CD4-positive, alpha-beta memory T cell (primary cell): ENCODE measurements around the gene C2CD4C. TPM values are rescaled to one million over a fixed set of nuclear protein-coding genes. Genes with fewer than 3 reads are reported as not detected.

Experiments used
- CTCF ChIA-PET: fragments of 350-600 bp; sonication (Branson Sonifier 250); formaldehyde crosslinking; loops from one replicate; lab custom pipeline; 2021; ENCODE audit warnings: inconsistent platforms; ENCODE audit not compliant: partially characterized antibody; lab: Charles Lee
- POLR2A ChIA-PET: fragments of 350-600 bp; sonication (Branson Sonifier 250); formaldehyde crosslinking; loops from one replicate; lab custom pipeline; 2021; ENCODE audit not compliant: partially characterized antibody; lab: Charles Lee
- DNase-seq, 5 donors: peaks; one replicate each; pipeline versions ENCODE4 v3.0.0 to v3.0.0-alpha.2; 2020 to 2022; ENCODE audit warnings: mixed read lengths in 1 of 5
- H3K27ac ChIP-seq: one replicate; pipeline ENCODE4 v1.7.0; 2013; ENCODE audit warnings: low read depth, low read length
- H3K27me3 ChIP-seq: 2 replicates; pipeline ENCODE4 v1.7.0; 2013; ENCODE audit warnings: mild to moderate bottlenecking, low read length, moderate library complexity; ENCODE audit not compliant: insufficient read depth
- H3K36me3 ChIP-seq: 2 replicates; pipeline ENCODE4 v1.7.0; 2013; ENCODE audit warnings: mild to moderate bottlenecking, low read length, moderate library complexity; ENCODE audit not compliant: insufficient read depth
- H3K4me1 ChIP-seq: 2 replicates; pipeline ENCODE4 v1.7.0; 2013; ENCODE audit warnings: mild to moderate bottlenecking, low read length, moderate library complexity; ENCODE audit not compliant: insufficient read depth
- H3K4me3 ChIP-seq, 2 donors: one replicate each; pipeline ENCODE4 v1.7.0; 2013; ENCODE audit warnings: low read length in 2 of 2, mild to moderate bottlenecking in 1 of 2
- H3K9me3 ChIP-seq, 2 donors: one replicate each; pipeline ENCODE4 v1.7.0; 2013; ENCODE audit warnings: low read length in 2 of 2, control low read depth in 1 of 2; ENCODE audit not compliant: control insufficient read depth in 1 of 2
- H3K27ac Mint-ChIP-seq, 7 donors: one replicate each; pipeline ENCODE4 v1.8.0; 2020 to 2021; ENCODE audit warnings: mixed read lengths in 7 of 7, mild to moderate bottlenecking in 6 of 7, inconsistent platforms in 3 of 7, moderate library complexity in 3 of 7
- H3K27me3 Mint-ChIP-seq, 2 donors: one replicate each; pipeline ENCODE4 v1.8.0; 2020 to 2021; ENCODE audit warnings: mixed read lengths in 2 of 2
- H3K36me3 Mint-ChIP-seq, 2 donors: one replicate each; pipeline ENCODE4 v1.8.0; 2020 to 2021; ENCODE audit warnings: mixed read lengths in 2 of 2, inconsistent platforms in 1 of 2, mild to moderate bottlenecking in 1 of 2
- H3K4me1 Mint-ChIP-seq, 4 donors: one replicate each; pipeline ENCODE4 v1.8.0; 2020 to 2021; ENCODE audit warnings: mixed read lengths in 4 of 4, mild to moderate bottlenecking in 1 of 4
- H3K4me3 Mint-ChIP-seq, 8 donors: one replicate each; pipeline ENCODE4 v1.8.0; 2020 to 2021; ENCODE audit warnings: mixed read lengths in 8 of 8, mild to moderate bottlenecking in 7 of 8, moderate library complexity in 6 of 8, inconsistent platforms in 3 of 8
- H3K9me3 Mint-ChIP-seq, 8 donors: one replicate each; pipeline ENCODE4 v1.8.0; 2020 to 2021; ENCODE audit warnings: mixed read lengths in 8 of 8, mild to moderate bottlenecking in 5 of 8, inconsistent platforms in 3 of 8, moderate library complexity in 1 of 8
- intact Hi-C: fragments of 100-400 bp; cut with micrococcal nuclease; formaldehyde crosslinking; loops from one replicate; pipeline ENCODE4 v1.15.1; 2023
- polyA plus RNA-seq, 2 donors: library from polyadenylated mRNA; unstranded; fragments of 300-500 nt; fragmentation: Illumina TruSeq; gene quantifications; one replicate each; pipeline ENCODE4 v1.2.3, GENCODE V29; 2021
- total RNA-seq, 2 experiments: library from RNA; stranded (reverse); gene quantifications; one replicate each; pipeline ENCODE4 v1.2.3, GENCODE V29; 2021

C2CD4C gene
- total and polyA plus RNA-seq, 4 experiments from 2014 or later, result not detected

DNA sequence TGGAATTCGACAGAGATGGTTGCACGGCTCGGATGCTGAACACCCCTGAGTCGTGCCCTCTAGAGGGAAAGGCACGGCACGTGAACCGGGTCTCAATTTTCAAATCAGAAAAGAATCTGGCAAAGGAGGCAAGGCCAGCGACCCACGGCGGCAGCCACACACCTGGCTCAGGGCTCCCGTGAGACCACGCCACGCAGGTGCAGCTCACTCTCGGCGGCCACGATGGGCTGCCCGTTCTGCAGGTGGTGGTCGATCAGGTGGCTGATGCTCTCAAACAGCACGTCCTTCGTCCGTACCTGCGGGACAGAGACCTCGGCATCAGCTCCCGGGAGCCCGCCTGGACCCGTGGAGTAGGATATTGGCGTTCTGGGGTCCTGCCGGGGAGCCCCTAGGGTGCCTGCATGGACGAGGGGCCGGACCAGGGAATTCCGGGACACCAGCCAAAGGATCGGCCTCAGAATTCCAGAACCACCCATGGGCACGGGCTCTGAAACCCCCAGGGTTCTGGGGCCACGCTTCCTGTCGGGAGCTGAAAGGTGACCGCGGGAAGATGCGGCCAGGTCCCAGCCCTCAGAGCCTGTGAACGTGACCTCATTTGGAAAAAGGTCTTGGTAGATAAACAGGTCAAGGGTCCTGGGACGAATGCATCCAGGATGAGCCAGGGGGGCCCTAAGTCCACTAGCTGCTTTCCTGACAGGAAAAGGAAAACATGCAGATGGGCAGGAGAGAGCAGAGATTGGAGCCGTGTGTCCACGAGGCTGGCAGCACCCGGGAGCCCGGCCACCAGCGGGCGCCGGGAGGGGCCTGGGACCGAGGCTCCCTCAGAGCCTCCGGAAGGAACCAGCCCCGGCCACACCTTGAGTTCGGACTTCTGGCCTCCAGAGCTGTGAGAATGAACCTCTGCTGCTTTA lies 10.1 kb upstream of the C2CD4C start:
- Histone ChIP-seq H3K9me3 (no peaks in the 10 kb centered on the region), H3K27ac (no peak overlapping the region), H3K36me3 (no peaks in the 10 kb centered on the region), H3K27me3 (no peaks in the 10 kb centered on the region), H3K4me1 (no peaks in the 10 kb centered on the region), H3K4me3 (no peak overlapping the region)
- Mint-ChIP-seq H3K4me3 (no peak overlapping the region), H3K9me3 (no peaks in the 10 kb centered on the region), H3K36me3 (no peaks in the 10 kb centered on the region), H3K27me3 (peaks cover 2 to 3% of the 10 kb centered on the region in 2 donors), H3K27ac (no peak overlapping the region), H3K4me1 (no peaks in the 10 kb centered on the region)
- DNase-seq, result no peak
- intact Hi-C loops, result no loop called here
- ChIA-PET POLR2A (no interaction called here), CTCF (no interaction called here)

DNA sequence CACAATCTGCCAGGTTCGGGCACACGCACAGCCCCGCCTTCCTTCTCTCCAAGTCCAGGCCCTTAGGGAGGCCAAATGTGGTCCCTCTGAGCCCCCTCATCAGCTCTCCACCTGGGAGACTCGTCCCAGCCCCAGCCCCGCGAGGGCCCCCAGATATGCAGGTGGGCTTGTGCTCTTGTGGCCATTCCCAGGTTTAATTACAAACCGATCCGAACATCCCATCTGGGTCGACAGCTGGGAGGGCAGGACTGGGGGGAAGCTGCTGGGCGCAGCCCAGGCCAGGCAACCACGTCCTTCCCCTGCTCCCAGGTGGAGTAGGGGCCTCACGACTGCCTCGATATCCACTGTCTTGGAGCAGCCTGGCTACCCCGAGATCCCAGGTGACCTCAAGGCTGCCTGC lies 7.5 kb upstream of the C2CD4C start:
- Mint-ChIP-seq H3K27ac (no peak overlapping the region), H3K4me1 (no peaks in the 10 kb centered on the region), H3K27me3 (peaks cover 0 to 5% of the 10 kb centered on the region in 2 donors), H3K4me3 (no peak overlapping the region), H3K36me3 (no peaks in the 10 kb centered on the region), H3K9me3 (no peaks in the 10 kb centered on the region)
- ChIA-PET CTCF (no interaction called here), POLR2A (no interaction called here)
- intact Hi-C loops, result no loop called here
- Histone ChIP-seq H3K4me1 (no peaks in the 10 kb centered on the region), H3K36me3 (no peaks in the 10 kb centered on the region), H3K27ac (no peak overlapping the region), H3K9me3 (no peaks in the 10 kb centered on the region), H3K27me3 (no peaks in the 10 kb centered on the region), H3K4me3 (no peak overlapping the region)
- no peak for DNase-seq

DNA sequence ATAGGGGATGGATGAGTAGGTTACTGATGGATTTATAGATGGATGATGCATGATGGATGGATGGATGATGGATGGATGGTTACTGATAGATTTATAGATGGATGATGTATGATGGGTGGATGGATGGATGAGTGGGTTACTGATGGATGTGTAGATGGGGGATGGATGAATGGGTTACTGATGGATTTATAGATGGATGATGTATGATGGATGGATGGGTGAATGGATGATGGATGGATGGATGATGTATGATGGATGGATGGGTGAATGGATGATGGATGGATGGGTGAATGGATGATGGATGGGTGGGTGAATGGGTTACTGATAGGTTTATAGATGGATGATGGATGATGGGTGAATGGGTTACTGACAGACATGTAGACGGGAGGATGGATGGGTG lies 6.3 kb upstream of the C2CD4C start:
- POLR2A ChIA-PET, result no interaction called here
- H3K4me1 Mint-ChIP-seq, result no peaks in the 10 kb centered on the region
- no peak overlapping the region for H3K27ac Mint-ChIP-seq
- H3K27me3 ChIP-seq, result no peaks in the 10 kb centered on the region
- no peaks in the 10 kb centered on the region for H3K36me3 ChIP-seq
- no peaks in the 10 kb centered on the region for H3K36me3 Mint-ChIP-seq
- CTCF ChIA-PET, result no interaction called here
- H3K27ac ChIP-seq, result no peak overlapping the region
- H3K27me3 Mint-ChIP-seq, result peaks cover under 1 to 1% of the 10 kb centered on the region in 2 donors
- no peaks in the 10 kb centered on the region for H3K4me1 ChIP-seq
- no peak overlapping the region for H3K4me3 ChIP-seq
- no peak for DNase-seq
- no peaks in the 10 kb centered on the region for H3K9me3 Mint-ChIP-seq
- no peak overlapping the region for H3K4me3 Mint-ChIP-seq
- intact Hi-C loops, result no loop called here
- H3K9me3 ChIP-seq, result no peaks in the 10 kb centered on the region

DNA sequence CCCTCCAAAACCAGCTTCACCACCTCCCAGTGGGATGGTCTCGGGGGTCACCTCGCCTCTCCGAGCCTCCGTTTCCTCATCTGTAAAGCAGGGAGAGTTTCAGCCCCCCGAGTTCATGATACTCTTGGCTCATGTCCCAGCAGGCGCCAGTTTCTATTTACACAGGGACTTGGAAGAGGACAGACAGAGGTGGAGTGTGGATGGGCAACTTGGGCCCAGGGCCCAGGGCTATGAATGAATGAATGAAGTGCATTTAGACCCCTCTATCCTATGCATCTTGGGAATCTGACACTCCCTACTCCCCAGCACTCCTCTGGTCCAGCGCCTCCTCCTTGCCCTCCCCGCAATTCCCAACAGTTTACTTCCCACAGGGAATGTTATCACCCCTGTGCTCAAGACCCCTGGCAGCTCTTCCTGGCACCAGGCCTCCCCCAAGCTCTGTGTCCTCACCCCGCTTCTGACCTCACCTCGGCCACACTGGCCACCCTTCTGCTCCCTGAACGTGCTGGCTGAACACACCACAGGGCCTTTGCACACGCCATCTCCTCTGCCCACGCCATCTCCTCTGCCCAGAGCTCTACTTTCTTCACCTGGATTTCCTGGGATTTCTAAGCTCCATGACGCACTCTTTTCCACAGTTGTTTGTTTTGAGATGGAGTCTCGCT lies 4.9 kb upstream of the C2CD4C start:
- Mint-ChIP-seq H3K4me3 (no peak overlapping the region), H3K27ac (no peak overlapping the region), H3K9me3 (no peaks in the 10 kb centered on the region), H3K27me3 (peaks cover 5 to 8% of the 10 kb centered on the region in 2 donors), H3K36me3 (no peaks in the 10 kb centered on the region), H3K4me1 (peaks cover 6 to 8% (median 6%) of the 10 kb centered on the region in 4 donors)
- POLR2A ChIA-PET, result no interaction called here
- Histone ChIP-seq H3K27me3 (peaks cover 9% of the 10 kb centered on the region), H3K4me3 (no peak overlapping the region), H3K36me3 (no peaks in the 10 kb centered on the region), H3K27ac (no peak overlapping the region), H3K4me1 (peaks cover 9% of the 10 kb centered on the region), H3K9me3 (no peaks in the 10 kb centered on the region)
- intact Hi-C loops, result no loop called here
- DNase-seq, result no peak
- CTCF ChIA-PET, result no interaction called here

DNA sequence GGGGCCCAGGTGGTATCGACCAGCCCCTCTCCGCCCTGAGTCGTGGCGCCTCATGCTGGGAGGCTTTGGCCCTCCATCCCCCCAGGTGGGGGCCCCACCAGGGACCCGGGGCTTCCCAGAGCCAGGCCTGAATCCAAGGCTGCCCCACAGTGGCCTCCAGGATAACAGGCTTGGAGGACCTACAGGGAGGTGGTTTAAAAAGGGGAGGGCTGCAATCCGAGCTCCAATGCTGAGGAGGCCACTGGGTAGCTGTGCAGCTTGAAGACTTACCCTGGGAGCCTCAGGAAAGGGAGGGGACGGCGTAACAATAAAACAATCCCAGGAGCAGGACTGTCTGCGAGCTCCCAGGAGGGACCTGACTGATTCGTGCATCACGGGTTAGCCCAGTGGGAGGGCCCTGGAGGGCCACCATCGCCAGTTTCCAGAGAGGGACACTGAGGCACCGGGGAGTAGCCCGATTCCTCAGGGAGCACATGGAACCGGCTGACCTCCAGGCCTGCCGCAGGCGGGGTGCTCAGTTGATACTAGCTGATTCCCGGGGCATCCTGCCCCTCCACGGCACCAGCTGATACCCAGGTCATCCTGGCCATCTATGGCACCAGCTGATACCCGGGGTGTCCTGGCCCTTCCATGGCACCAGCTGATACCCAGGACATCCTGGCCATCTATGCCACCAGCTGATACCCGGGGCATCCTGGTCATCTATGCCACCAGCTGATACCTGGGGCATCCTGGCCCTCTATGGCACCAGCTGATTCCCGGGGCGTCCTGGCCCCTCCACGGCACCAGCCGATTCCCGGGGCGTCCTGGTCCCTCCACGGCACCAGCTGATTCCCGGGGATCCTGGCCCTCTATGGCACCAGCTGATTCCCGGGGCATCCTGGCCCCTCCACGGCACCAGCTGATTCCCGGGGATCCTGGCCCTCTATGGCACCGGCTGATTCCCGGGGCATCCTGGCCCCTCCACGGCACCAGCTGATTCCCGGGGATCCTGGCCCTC lies 3.7 kb upstream of the C2CD4C start:
- Histone ChIP-seq H3K4me3 (no peak overlapping the region), H3K36me3 (no peaks in the 10 kb centered on the region), H3K4me1 (peaks cover 12% of the 10 kb centered on the region), H3K27ac (no peak overlapping the region), H3K27me3 (peaks cover 9% of the 10 kb centered on the region), H3K9me3 (no peaks in the 10 kb centered on the region)
- H3K4me3 Mint-ChIP-seq, result no peak overlapping the region
- no peak overlapping the region for H3K27ac Mint-ChIP-seq
- POLR2A ChIA-PET, result no interaction called here
- CTCF ChIA-PET, result no interaction called here
- no peaks in the 10 kb centered on the region for H3K36me3 Mint-ChIP-seq
- H3K9me3 Mint-ChIP-seq, result no peaks in the 10 kb centered on the region
- no peak for DNase-seq
- intact Hi-C loops, result no loop called here
- peaks cover 5 to 8% of the 10 kb centered on the region in 2 donors for H3K27me3 Mint-ChIP-seq
- H3K4me1 Mint-ChIP-seq, result peaks cover 6 to 8% (median 6%) of the 10 kb centered on the region in 4 donors

DNA sequence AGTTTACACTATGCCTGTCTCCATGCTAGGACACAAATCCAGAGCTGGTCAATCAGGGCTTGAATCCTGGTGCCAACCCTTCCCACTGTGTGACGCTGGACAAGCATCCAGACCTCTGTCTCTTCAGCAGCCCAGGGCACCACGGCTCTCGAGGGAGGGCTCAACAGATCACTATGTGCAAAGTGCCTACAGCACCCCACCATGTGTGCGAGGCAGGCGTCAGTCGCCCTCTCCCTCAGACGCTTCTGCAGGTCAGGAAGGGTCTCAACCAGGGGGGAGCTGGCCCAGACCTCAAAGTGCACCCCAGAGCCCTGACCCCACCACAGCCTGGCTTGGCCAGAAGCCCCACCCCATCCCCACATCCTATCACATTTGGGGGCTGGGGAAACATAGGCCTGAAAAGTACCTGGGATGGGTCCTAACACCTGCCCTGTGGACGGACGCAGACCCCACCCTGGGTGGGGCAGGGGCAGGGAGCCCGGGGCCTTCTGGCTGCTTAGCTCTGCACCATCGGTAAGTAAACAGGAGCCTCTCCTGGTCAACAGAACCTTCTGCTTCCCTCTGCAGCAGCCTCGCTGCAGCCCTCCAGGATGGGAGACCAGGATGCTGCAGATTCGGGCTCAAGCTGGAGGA lies 2.9 kb upstream of the C2CD4C start:
- no peaks in the 10 kb centered on the region for H3K36me3 ChIP-seq
- ChIA-PET CTCF (no interaction called here), POLR2A (no interaction called here)
- no peak overlapping the region for H3K27ac ChIP-seq
- Mint-ChIP-seq H3K4me3 (no peak overlapping the region), H3K27me3 (peaks cover 5 to 8% of the 10 kb centered on the region in 2 donors), H3K36me3 (no peaks in the 10 kb centered on the region), H3K9me3 (no peaks in the 10 kb centered on the region), H3K4me1 (peaks cover 6 to 8% (median 6%) of the 10 kb centered on the region in 4 donors), H3K27ac (no peak overlapping the region)
- no peak for DNase-seq
- intact Hi-C loops, result no loop called here
- peaks cover 12% of the 10 kb centered on the region for H3K4me1 ChIP-seq
- H3K4me3 ChIP-seq, result no peak overlapping the region
- peaks cover 9% of the 10 kb centered on the region for H3K27me3 ChIP-seq
- no peaks in the 10 kb centered on the region for H3K9me3 ChIP-seq
